HL-60/S4 treated with phorbol 12-myristate 13-acetate at 8.2 ng/mL for 4 days and 3 days (cell line): ENCODE measurements around the gene STUB1.

ENCODE experiments used
- in situ Hi-C: fragments of 300-500 bp; cut with MboI; formaldehyde crosslinking; loops from 2 replicates; pipeline ENCODE4 v1.15.0; 2022; ENCODE audit warnings: low sequenced_read_pairs

Gene STUB1

GRCh38 chr16:643050-643368, 37.2 kb upstream of the STUB1 start:
- in situ Hi-C loops = no loop called here

DNA sequence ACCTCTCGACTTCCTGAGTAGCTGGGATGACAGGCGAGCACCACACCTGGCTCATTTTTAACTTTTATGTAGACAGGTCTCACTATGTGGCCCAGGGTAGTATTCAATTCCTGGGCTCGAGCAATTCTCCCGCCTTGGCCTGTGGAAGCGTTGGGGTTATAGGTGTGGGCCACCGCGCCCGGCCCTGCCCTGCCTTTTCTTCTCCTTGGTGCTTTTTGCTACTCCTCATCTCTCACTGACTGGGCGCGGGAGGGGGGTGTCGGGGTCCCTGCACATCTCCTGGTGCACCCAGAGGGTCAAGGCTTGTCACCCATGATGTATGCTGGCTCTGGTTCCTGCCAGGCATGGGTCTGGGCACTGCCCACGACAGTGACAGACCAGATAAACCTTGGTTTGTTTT, 35.7 kb upstream of the STUB1 start:
- in situ Hi-C loops = no loop called here

DNA sequence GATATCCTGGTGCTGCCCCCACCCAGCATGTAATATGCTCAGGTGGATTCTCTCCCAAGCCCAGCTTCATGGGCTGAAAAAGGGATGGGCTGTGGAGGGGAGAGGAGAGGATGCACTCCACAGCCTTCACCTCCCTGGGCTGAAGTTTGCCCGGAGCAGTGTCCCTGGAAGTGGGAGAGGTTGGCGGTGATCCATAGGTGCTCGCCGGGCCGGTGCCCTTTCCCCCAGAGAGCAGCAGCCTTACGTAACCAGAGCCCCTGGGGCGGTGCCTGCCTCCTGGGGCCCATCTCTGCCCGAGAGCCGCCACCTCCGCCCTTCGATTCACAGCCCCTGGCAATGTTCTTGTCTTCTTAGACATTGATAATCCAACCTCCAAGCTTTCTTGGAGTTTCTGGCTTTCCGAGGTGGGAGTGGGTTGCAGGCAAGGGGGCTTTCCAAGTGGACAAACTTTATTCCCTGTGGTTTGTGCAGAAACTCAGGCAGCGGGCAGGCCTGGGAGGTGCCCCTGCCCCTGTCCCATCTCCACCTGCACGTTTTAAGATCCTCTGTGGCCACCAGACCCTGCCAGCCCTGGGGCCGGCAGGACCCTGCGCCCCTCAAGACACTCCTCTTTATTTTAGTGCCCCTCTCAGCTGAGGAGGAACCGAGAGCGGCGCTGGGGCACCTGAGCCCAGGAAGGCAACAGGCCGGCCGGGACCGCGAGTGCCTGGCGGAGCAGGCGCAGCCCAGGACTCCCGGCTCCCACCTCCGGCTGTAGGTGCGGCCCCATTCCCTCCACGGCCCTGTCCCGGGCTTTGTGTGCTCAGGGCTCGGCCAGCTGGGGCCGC, 34.1 kb upstream of the STUB1 start:
- in situ Hi-C loops = no loop called here

GRCh38 chr16:646679-647172, 33.5 kb upstream of the STUB1 start:
- in situ Hi-C loops = no loop called here

DNA sequence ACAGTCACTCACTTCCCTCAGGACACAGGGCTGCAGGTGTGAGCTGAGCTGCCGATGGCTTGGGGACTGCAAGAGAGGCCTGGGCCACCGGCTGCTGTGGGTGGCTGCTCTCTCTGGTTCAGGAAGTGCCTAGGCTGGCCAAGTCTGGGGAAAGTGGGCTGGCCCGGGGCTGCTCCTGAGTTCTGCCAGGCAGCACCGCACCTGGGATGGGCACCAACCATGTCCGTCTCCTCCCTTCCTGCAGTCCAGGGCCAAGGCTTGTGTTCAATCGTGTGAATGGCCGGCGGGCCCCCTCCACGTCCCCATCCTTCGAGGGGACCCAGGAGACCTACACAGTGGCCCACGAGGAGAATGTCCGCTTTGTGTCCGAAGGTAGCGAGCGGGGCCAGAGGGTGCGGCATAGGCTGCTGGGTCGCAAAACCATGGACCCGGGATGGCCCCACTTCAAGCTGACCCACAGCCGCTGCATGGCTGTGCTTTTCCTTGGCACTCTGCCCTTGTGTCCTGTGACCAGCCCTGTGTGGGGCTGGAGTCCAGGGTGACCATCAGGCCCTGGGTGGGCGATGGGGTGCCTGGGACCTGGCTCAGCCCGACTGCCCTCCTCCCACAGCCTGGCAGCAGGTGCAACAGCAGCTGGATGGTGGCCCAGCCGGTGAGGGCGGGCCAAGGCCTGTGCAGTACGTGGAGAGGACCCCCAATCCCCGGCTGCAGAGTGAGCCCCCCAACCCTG, 32.9 kb upstream of the STUB1 start:
- in situ Hi-C loops = no loop called here

DNA sequence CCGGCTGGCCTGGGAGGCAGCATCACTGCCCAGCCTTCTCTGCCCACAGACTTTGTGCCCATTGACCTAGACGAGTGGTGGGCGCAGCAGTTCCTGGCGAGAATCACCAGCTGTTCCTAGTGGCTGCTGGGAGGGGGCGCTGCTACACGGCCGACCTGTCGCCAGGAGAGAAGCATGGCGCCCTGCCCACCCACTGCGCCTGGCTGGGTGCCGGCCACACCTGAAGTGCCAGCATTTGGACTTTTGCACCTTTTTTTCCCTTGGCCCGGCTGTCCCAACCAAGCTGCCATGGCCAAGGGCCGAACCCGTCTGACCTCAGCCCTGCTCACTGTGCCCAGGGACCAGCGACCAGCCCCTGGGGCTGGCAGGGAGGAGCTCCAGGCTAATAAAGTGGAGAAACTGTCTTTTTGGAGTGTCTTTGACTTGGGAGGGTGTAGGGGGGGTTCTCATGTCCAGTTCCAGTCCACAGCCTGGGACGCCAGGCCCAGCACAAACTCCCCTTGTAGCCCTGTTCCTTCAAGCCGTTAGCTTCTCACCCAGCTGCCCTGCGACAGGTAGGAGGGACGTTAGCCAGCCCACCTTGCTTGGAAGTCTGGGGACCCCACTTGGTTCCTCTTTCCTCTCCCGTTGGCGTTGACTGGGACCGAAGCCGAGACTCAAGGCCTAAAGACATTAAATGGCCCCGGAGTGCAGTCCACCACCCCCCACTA, 32.0 kb upstream of the STUB1 start:
- in situ Hi-C loops = no loop called here

DNA sequence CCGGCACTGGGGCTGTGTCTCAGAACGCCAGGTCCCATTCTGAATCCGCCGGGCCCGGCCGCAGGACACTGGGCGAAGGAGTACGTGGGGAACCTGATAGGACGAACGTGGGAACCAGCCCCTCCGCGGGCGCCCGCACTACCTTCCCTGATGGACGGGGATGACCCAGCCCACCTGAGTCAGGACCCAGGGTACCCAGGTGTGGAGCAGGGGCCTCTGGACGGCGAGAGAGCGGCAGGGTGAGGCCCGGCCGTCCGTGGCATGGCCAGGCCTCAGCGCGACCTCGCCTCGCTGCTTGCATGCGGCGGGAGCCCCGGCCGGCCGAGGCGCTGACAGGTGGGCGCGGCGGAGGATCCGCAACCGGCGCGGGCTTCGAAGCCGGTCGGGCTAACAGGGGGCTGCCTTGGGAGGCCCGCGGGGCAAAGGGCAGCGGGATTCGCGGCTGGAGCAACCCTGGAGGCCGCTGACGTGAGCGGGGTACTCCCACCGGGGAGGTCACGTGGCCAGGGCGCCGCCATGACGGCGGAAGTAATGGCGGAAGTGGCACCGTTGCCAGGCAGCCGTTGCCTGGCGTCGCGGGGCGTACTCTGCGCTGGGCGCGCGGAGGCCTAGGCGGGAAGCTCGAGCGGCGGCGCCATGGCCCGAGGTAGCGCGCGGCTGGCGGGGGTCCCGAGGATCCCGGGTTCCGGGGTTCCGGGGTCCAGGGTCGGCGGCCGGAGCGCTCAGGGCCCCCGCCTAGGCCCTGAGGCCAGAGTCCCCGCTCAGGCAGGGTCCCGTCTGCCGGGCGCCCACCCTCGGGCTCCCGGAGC, 31.2 kb upstream of the STUB1 start, which contains the start of gene WDR90:
WDR90 (plus strand) TSS at position 585 of the 809 bp plus-strand sequence; CDS start at position 637, 52 bp downstream.
- in situ Hi-C loops = no loop called here

DNA sequence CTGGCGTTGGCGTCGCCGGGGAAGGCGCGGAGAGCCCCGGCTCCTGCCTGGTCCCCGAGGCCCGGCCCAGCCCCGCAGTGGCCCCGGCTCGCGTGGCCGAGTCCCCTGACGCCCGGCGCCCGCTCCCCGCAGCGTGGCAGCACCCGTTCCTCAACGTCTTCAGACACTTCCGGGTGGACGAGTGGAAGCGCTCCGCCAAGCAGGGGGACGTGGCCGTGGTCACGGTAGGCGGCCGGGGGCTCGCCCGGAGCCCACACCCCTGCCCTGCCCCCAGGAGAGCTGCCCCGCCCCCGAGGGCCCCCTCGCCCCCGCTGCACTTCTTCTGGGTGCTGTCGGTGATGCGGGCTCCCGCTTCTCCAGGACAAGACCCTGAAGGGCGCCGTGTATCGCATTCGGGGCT, 30.6 kb upstream of the STUB1 start:
- in situ Hi-C loops = no loop called here

GRCh38 chr16:651844-652243, 28.4 kb upstream of the STUB1 start:
- in situ Hi-C loops = no loop called here

GRCh38 chr16:652454-653305, 27.5 kb upstream of the STUB1 start:
- in situ Hi-C loops = no loop called here

DNA sequence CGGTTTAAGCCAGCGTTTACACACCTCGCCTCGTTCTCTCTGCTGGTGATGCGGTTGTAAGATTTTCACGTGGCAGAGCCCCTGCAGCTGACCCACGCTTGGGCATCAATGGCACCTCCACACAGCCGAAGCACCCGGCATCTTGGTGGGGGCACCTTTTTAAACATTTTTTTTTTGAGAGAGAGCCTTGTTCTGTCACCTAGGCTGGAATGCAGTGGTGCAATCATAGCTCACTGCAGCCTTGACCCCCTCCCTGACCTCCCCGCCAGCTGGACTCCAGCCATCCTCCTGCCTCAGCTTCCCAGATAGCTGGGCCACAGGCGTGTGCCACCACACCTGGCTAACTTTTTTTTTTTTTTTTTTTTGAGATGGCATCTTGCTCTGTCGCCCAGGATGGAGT, 26.2 kb upstream of the STUB1 start:
- in situ Hi-C loops = no loop called here

DNA sequence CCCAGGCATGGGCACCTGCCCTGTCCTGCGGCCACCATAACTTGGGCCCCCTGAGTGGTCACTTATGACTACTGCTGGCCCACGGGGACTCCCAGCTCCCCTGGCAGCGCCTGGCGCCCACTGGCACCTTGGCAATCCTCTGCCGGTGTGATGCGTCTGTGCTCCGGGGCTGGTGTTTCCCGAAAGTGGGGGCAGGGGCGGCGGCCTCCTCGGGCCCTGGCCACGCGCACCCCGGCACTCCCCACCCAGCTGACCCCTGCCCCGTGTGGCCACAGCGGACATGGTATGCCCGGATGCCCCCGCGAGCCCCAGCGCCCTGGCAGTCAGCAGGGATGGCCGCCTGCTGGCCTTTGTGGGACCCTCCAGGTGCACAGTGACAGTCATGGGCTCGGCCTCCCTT, 22.7 kb upstream of the STUB1 start:
- in situ Hi-C loops = no loop called here

DNA sequence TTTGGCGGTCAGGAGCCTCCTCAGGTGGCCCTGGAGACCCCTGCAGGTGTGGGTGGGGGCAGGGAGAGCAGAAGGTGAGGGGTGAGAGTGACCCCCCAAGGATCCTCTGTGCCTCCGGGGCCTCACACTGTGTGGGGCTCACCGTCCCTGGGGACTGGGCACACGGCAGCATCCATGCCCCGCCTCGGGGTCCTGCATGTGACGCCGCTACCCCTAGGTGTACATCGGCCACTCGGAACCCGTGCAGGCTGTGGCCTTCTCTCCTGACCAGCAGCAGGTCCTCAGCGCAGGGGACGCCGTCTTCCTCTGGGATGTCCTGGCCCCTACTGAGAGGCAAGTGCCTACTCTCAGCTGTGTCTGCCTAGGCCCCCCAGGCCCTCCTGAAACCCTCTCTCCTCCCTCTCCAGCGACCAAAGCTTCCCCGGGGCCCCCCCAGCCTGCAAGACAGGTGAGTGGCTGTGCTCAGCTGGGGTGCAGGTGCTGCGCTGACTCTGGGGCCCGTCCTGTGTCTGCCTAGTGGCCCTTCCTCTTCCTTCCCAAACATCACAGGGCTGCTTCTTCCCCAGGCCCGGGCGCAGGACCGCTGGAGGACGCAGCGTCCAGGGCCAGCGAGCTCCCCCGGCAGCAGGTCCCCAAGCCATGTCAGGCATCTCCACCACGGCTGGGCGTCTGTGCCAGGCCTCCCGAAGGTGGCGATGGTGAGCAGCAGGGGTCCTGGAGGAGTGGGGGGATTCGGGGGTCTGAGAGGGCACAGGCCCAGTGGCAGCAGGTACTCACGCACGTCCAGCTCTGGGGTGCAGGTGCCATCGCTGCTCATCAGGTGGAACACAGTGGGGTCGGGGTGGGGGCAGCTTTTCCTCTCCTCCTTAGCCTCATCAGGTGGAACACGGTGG, 21.3 kb upstream of the STUB1 start:
- in situ Hi-C loops = no loop called here

GRCh38 chr16:659618-660017, 20.6 kb upstream of the STUB1 start:
- in situ Hi-C loops = no loop called here

DNA sequence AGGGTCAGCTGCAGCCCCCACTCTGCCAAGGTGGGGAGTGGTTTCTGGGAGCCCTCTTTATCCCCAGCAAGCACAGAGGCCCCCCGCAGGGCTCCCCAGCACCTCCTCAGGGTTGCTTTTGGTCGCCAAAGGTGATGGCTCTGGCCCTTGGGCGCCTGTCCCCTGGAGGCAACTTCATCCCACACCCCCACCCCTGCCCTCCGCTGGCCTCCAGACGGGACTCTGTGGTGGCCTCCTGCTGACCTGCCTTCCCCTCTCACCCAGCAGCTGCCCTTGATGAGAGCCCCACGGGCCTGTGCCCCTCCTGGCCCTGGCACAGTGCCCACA, 20.1 kb upstream of the STUB1 start:
- in situ Hi-C loops = no loop called here

- in situ Hi-C loops = no loop called here
Measured at GRCh38 chr16:660459-661183, 19.6 kb upstream of the STUB1 start.

DNA sequence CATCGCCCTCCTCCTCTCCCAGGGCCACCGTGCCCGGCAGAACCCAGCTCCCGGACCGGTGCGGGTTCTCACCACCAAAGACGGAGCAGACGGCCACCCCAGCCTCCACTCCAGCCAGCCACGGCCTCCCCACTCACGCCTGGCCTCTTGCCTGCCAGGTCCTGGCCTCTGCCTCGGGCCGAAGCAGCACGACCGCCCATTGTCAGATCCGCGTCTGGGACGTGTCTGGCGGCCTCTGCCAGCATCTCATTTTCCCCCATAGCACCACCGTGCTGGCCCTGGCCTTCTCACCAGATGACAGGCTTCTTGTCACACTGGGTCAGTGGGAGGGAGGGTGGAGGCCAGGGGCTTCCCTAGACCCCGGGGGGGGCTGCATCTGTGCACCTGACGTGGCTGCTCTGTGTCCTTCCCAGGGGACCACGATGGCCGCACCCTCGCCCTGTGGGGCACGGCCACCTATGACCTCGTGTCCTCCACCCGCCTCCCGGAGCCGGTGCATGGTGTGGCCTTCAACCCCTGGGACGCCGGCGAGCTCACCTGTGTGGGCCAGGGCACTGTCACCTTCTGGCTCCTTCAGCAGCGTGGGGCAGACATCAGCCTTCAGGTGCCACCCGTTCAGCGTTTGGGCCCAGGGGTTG, 18.9 kb upstream of the STUB1 start:
- in situ Hi-C loops = no loop called here

GRCh38 chr16:662095-662494, 18.1 kb upstream of the STUB1 start:
- in situ Hi-C loops = no loop called here
